Measurements from ENCODE around the gene HSPE1.
"Not testable (repeated sequence)": the region's sequence is repeated elsewhere in the genome, so short reads cannot be mapped to it uniquely, and the experiment has no call there.

HSPE1 gene

GRCh38 chr2:197477797-197478196, 22.4 kb upstream of the HSPE1 start:
- ChIA-PET POLR2A (ENCODE audit: low non-redundant PET) (no interaction called here), CTCF (no interaction called here)
- H3K27ac ChIP-seq: no peak overlapping the region
- no peak for DNase-seq (ENCODE audit: low spot score)
- no peak for TF ChIP-seq CTCF (conservative IDR thresholded peaks at IDR 0.05; ENCODE audit: low read depth)

- H3K27ac ChIP-seq: no peak overlapping the region
- ChIA-PET CTCF (interaction anchor here (0.9 kb wide), 1 partner anchor 11 kb away, joined by 6 read pairs; no protein-coding TSS in a partner anchor), POLR2A (ENCODE audit: low non-redundant PET) (no interaction called here)
- no peak for TF ChIP-seq CTCF (conservative IDR thresholded peaks at IDR 0.05; ENCODE audit: low read depth)
- DNase-seq (ENCODE audit: low spot score): no peak
Measured at GRCh38 chr2:197480165-197481036, 19.8 kb upstream of the HSPE1 start.

GRCh38 chr2:197484248-197484647, 15.9 kb upstream of the HSPE1 start:
- POLR2A ChIA-PET (ENCODE audit: low non-redundant PET): interaction anchor here (0.6 to 0.7 kb wide), 5 partner anchors 12 to 585 kb away, joined by 3 to 17 read pairs (median 9); partner anchors contain the start of gene HSPD1
- CTCF ChIA-PET: not testable (repeated sequence)

GRCh38 chr2:197486175-197486574, 14.0 kb upstream of the HSPE1 start:
- TF ChIP-seq CTCF (conservative IDR thresholded peaks at IDR 0.05; ENCODE audit: low read depth): no peak
- H3K27ac ChIP-seq: no peak overlapping the region
- DNase-seq (ENCODE audit: low spot score): no peak
- ChIA-PET CTCF (no interaction called here), POLR2A (ENCODE audit: low non-redundant PET) (no interaction called here)

More at GRCh38 chr2:197484248-197484647, 15.9 kb upstream of the HSPE1 start:
- H3K27ac ChIP-seq; DNase-seq (ENCODE audit: low spot score): not testable (repeated sequence)

- POLR2A ChIA-PET (ENCODE audit: low non-redundant PET): no interaction called here
- no peak overlapping the region for H3K27ac ChIP-seq
- TF ChIP-seq CTCF (conservative IDR thresholded peaks at IDR 0.05; ENCODE audit: low read depth): no peak
- DNase-seq (ENCODE audit: low spot score): no peak
- CTCF ChIA-PET: no interaction called here
Measured at GRCh38 chr2:197487385-197487784, 12.8 kb upstream of the HSPE1 start.

GRCh38 chr2:197495433-197496134, 4.6 kb upstream of the HSPE1 start:
- ChIA-PET CTCF (no interaction called here), POLR2A (ENCODE audit: low non-redundant PET) (no interaction called here)
- DNase-seq (ENCODE audit: low spot score): no peak
- no peak for TF ChIP-seq CTCF (conservative IDR thresholded peaks at IDR 0.05; ENCODE audit: low read depth)
- H3K27ac ChIP-seq: no peak overlapping the region

GRCh38 chr2:197496695-197497094, 3.5 kb upstream of the HSPE1 start:
- no peak for DNase-seq (ENCODE audit: low spot score)
- no peak overlapping the region for H3K27ac ChIP-seq
- TF ChIP-seq CTCF (conservative IDR thresholded peaks at IDR 0.05; ENCODE audit: low read depth): no peak
- ChIA-PET POLR2A (ENCODE audit: low non-redundant PET) (no interaction called here), CTCF (no interaction called here)
